ENCODE measurements around the gene CCL20. TPM values are rescaled to one million over a fixed set of nuclear protein-coding genes. Genes with fewer than 3 reads are reported as not detected.

The CCL20 gene
- polyA plus RNA-seq, 1 donor from 2014 or later, result not detected

- H3K79me2 ChIP-seq (replicated peaks; ENCODE audit: insufficient read depth, low read length), result no peaks in the 10 kb centered on the region
- H3F3A ChIP-seq (ENCODE audit: insufficient read depth, low read length, poor library complexity, severe bottlenecking), result no peaks in the 10 kb centered on the region
- TF ChIP-seq EP300 (conservative IDR thresholded peaks at IDR 0.05; ENCODE audit: poor library complexity, severe bottlenecking) (no peak), EZH2 (IDR thresholded peaks at IDR 0.05; ENCODE audit: borderline replicate concordance, insufficient read depth, low read length, poor library complexity, severe bottlenecking) (no peak), RAD21 (conservative IDR thresholded peaks at IDR 0.05) (no peak), POLR2AphosphoS5 (IDR thresholded peaks at IDR 0.05) (no peak), MXI1 (conservative IDR thresholded peaks at IDR 0.05; ENCODE audit: poor library complexity, severe bottlenecking) (no peak), CTCF (IDR thresholded peaks at IDR 0.05; ENCODE audit: poor library complexity, severe bottlenecking) (no peak), SMC3 (conservative IDR thresholded peaks at IDR 0.05; ENCODE audit: poor library complexity) (no peak), TAF1 (IDR thresholded peaks at IDR 0.05; ENCODE audit: low read depth) (no peak)
- TF ChIP-seq, protein P1, sequence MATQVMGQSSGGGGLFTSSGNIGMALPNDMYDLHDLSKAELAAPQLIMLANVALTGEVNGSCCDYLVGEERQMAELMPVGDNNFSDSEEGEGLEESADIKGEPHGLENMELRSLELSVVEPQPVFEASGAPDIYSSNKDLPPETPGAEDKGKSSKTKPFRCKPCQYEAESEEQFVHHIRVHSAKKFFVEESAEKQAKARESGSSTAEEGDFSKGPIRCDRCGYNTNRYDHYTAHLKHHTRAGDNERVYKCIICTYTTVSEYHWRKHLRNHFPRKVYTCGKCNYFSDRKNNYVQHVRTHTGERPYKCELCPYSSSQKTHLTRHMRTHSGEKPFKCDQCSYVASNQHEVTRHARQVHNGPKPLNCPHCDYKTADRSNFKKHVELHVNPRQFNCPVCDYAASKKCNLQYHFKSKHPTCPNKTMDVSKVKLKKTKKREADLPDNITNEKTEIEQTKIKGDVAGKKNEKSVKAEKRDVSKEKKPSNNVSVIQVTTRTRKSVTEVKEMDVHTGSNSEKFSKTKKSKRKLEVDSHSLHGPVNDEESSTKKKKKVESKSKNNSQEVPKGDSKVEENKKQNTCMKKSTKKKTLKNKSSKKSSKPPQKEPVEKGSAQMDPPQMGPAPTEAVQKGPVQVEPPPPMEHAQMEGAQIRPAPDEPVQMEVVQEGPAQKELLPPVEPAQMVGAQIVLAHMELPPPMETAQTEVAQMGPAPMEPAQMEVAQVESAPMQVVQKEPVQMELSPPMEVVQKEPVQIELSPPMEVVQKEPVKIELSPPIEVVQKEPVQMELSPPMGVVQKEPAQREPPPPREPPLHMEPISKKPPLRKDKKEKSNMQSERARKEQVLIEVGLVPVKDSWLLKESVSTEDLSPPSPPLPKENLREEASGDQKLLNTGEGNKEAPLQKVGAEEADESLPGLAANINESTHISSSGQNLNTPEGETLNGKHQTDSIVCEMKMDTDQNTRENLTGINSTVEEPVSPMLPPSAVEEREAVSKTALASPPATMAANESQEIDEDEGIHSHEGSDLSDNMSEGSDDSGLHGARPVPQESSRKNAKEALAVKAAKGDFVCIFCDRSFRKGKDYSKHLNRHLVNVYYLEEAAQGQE (IDR thresholded peaks at IDR 0.05; ENCODE audit: borderline replicate concordance), result no peak
- H3K9ac ChIP-seq (ENCODE audit: low read length), result no peak overlapping the region
- H3K9me2 ChIP-seq (ENCODE audit: insufficient read depth, low read length), result no peaks in the 10 kb centered on the region
- no peak overlapping the region for H3K4me3 ChIP-seq (ENCODE audit: low read length)
- H3K4me2 ChIP-seq (ENCODE audit: low read length), result no peak overlapping the region
- H3K27me3 ChIP-seq (ENCODE audit: insufficient read depth, low read depth, low read length), result no peaks in the 10 kb centered on the region
- H3K36me3 ChIP-seq (ENCODE audit: insufficient read depth, low read length), result no peaks in the 10 kb centered on the region
- H3K9me3 ChIP-seq (ENCODE audit: low read length), result no peaks in the 10 kb centered on the region
- H4K20me1 ChIP-seq (ENCODE audit: insufficient read depth), result no peaks in the 10 kb centered on the region
- no peak overlapping the region for H2AFZ ChIP-seq (ENCODE audit: low read depth, low read length)
- H3K27ac ChIP-seq (ENCODE audit: low read length), result no peak overlapping the region
Measured at GRCh38 chr2:227846831-227847230, 33.2 kb downstream of the CCL20 start.

DNA sequence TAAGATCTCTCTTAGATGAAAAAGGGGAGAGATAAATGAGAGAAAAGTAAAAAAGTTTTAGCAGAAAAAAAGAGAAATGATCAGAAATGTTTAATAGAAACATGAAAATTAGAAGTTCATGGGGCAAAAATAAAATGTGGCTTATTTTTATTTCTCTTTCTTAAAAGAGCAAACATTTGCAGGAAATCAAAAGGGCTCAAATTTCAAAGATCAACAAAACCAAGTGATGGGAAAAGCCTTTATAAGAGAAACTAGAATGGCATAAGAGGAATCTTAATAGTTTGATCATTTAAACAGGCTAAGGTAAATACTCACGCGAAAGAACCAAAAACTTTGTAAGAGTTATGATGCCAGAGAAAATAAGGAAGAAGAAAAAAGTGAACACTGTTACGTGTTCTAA, 34.5 kb downstream of the CCL20 start:
- H3K27me3 ChIP-seq (ENCODE audit: insufficient read depth, low read depth, low read length), result no peaks in the 10 kb centered on the region
- H3K9me2 ChIP-seq (ENCODE audit: insufficient read depth, low read length), result no peaks in the 10 kb centered on the region
- no peaks in the 10 kb centered on the region for H3K79me2 ChIP-seq (replicated peaks; ENCODE audit: insufficient read depth, low read length)
- H3F3A ChIP-seq (ENCODE audit: insufficient read depth, low read length, poor library complexity, severe bottlenecking), result no peaks in the 10 kb centered on the region
- no peak overlapping the region for H2AFZ ChIP-seq (ENCODE audit: low read depth, low read length)
- H4K20me1 ChIP-seq (ENCODE audit: insufficient read depth), result no peaks in the 10 kb centered on the region
- H3K36me3 ChIP-seq (ENCODE audit: insufficient read depth, low read length), result no peaks in the 10 kb centered on the region
- H3K9ac ChIP-seq (ENCODE audit: low read length), result no peak overlapping the region
- no peaks in the 10 kb centered on the region for H3K9me3 ChIP-seq (ENCODE audit: low read length)
- no peak for TF ChIP-seq MXI1 (conservative IDR thresholded peaks at IDR 0.05; ENCODE audit: poor library complexity, severe bottlenecking)
- TF ChIP-seq CTCF (IDR thresholded peaks at IDR 0.05; ENCODE audit: poor library complexity, severe bottlenecking), result no peak
- no peak for TF ChIP-seq SMC3 (conservative IDR thresholded peaks at IDR 0.05; ENCODE audit: poor library complexity)
- no peak for TF ChIP-seq EP300 (conservative IDR thresholded peaks at IDR 0.05; ENCODE audit: poor library complexity, severe bottlenecking)
- no peak for TF ChIP-seq EZH2 (IDR thresholded peaks at IDR 0.05; ENCODE audit: borderline replicate concordance, insufficient read depth, low read length, poor library complexity, severe bottlenecking)
- no peak for TF ChIP-seq RAD21 (conservative IDR thresholded peaks at IDR 0.05)
- H3K4me3 ChIP-seq (ENCODE audit: low read length), result no peak overlapping the region
- H3K27ac ChIP-seq (ENCODE audit: low read length), result no peak overlapping the region
- H3K4me2 ChIP-seq (ENCODE audit: low read length), result no peak overlapping the region
